AG04449 (cell line): Measurements from ENCODE around the gene PDE4D.

Experiments
- CTCF ChIA-PET: fragments of 350-600 bp; formaldehyde crosslinking; extraction: SDS; loops from one replicate; lab custom pipeline; 2021; ENCODE audit warnings: antibody characterized with exemption; lab: Yijun Ruan, JAX
- POLR2A ChIA-PET: fragments of 400-600, 350-600 bp; formaldehyde crosslinking; extraction: SDS; loops from one replicate; lab custom pipeline; 2020; ENCODE audit warnings: antibody characterized with exemption, inconsistent platforms; lab: Yijun Ruan, JAX
- DNase-seq: peaks from one replicate; pipeline ENCODE4 v3.0.0-alpha.2; 2010; ENCODE audit warnings: low read depth, low spot score
- H3K4me3 ChIP-seq: 2 replicates; pipeline ENCODE4 v1.5.1; 2011; ENCODE audit warnings: low read depth, mild to moderate bottlenecking, control low read depth, low read length
- CTCF ChIP-seq: IDR thresholded peaks from one replicate; pipeline ENCODE4 v1.5.1; 2011; ENCODE audit warnings: mild to moderate bottlenecking, moderate library complexity, low read length, control low read depth, inconsistent platforms; ENCODE audit not compliant: insufficient read depth; ENCODE audit errors: missing control alignments

Gene PDE4D

DNA sequence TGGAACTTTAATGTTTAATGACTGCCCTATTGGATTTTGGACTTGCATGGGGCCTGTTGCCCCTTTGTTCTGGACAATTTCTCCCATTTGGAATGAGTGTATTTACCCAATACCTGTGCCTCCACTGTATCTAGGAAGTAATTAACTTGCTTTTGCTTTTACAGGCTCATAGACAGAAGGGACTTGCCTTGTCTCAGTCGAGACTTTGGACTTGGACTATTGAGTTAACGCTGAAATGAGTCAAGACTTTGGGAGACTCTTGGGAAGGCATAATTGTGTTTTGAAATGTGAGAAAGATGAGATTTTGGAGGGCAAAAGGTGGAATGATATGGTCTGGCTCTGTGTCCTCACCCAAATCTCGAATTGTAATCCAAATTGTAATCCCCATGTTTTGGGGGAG lies 368.2 kb downstream of the PDE4D start:
- no peak for DNase-seq
- ChIA-PET POLR2A (no interaction called here), CTCF (interaction anchor here (1.1 kb wide), 1 partner anchor 127 kb away, joined by 3 read pairs; no protein-coding TSS in a partner anchor)
- TF ChIP-seq CTCF: no peak
- no peak overlapping the region for H3K4me3 ChIP-seq

DNA sequence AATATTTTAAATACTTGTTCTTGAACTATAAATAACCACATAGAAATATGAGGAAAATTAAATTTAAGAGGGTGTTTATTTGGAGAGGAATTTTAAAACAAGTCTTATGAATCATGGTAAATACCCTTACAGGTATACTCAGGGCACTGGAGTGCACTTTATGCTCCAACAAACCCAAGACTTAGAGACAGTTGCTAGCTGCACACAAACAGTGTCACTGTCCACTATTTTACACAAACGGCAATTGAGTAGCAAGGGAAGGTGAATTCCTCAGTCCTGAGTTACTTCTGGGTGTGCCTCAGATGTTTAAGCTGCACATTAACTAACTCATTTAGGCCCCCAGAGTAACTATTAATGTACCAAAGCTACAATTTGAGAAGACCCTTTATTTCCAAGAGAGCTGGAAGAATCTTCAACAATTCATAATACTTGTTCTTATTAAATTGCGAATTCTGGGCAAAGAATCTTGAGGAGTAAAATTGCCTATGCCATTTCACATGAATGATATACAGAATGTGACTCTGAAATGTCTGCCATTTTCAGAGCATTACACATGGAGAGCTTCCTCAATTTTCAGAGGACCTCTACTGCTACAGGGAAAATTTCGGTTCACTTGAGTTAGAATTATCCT lies 371.2 kb downstream of the PDE4D start:
- CTCF ChIA-PET: interaction anchor here (0.7 to 2.0 kb wide), 4 partner anchors 9 to 151 kb away, joined by 3 to 5 read pairs (median 4); no protein-coding TSS in a partner anchor

GRCh38 chr5:59521476-59521875 lies 372.1 kb downstream of the PDE4D start:
- ChIA-PET CTCF (interaction anchor here (2.0 kb wide), 1 partner anchor 15 kb away, joined by 5 read pairs; no protein-coding TSS in a partner anchor), POLR2A (no interaction called here)
- no peak for DNase-seq
- H3K4me3 ChIP-seq: no peak overlapping the region
- no peak for TF ChIP-seq CTCF

More for the DNA sequence above, 371.2 kb downstream of the PDE4D start:
- TF ChIP-seq CTCF: no peak
- POLR2A ChIA-PET: no interaction called here
- H3K4me3 ChIP-seq: no peak overlapping the region
- no peak for DNase-seq

- no peak for TF ChIP-seq CTCF
- POLR2A ChIA-PET: no interaction called here
- CTCF ChIA-PET: interaction anchor here (1.4 kb wide), 1 partner anchor 283 kb away, joined by 3 read pairs; no protein-coding TSS in a partner anchor
- H3K4me3 ChIP-seq: no peak overlapping the region
- no peak for DNase-seq
Observed at GRCh38 chr5:59519338-59519737, 374.2 kb downstream of the PDE4D start.

DNA sequence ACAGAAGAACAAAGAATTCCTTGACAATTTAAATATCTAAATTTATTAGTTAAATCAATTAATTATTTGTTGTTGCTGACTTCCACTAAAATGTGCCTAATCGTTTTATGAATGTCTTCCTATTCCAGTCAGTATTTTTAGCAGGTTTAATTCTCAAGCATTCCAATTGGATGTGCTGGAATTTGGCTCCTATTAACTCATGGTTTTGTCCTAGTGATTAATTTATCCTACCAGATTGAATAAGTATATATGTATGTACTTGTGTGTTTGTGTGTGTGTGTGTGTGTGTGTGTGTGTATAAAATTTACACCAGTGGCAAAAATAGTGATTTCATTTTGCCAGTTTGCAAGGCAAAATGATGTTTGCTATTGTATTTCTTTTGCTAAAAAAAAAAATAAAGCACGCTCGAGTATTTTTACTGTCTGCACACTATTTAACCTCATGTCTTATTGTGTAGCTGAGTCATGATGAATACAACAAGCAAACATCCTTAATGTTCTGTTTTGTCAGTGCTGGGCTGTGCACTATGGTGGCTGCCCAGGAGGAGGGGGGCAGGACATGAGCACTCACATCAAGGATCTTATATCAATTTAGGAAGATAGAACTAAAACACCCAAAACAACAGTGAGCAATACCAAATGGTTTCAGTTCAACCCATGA lies 375.5 kb downstream of the PDE4D start:
- POLR2A ChIA-PET: no interaction called here
- CTCF ChIA-PET: interaction anchor here (0.9 to 5.0 kb wide), 4 partner anchors 12 to 146 kb away, joined by 3 to 31 read pairs (median 4); no protein-coding TSS in a partner anchor
- TF ChIP-seq CTCF: no peak
- DNase-seq: peak; percentile 12
- no peak overlapping the region for H3K4me3 ChIP-seq

GRCh38 chr5:59516161-59516560 lies 377.4 kb downstream of the PDE4D start:
- no peak for TF ChIP-seq CTCF
- CTCF ChIA-PET: interaction anchor here (5.0 kb wide), 1 partner anchor 10 kb away, joined by 31 read pairs; no protein-coding TSS in a partner anchor
- no peak overlapping the region for H3K4me3 ChIP-seq
- POLR2A ChIA-PET: no interaction called here
- DNase-seq: no peak
